Measurements from ENCODE around the gene UBE2Z. TPM values are rescaled to one million over a fixed set of nuclear protein-coding genes. Genes with fewer than 3 reads are reported as not detected.

The UBE2Z gene
- total and polyA plus RNA-seq, 2 of the 13 experiments (the other 11 are each of a cell fraction or from before 2014, with no cell fraction given) = 63.2 to 122 TPM

GRCh38 chr17:48930435-48930873, 22.2 kb downstream of the UBE2Z start (continued):
- no peak for TF ChIP-seq ZBTB37 (CRISPR knock-in tag; IDR thresholded peaks at IDR 0.05)
- TF ChIP-seq ZSCAN25 (CRISPR knock-in tag; IDR thresholded peaks at IDR 0.05) = no peak
- 0 out of 2 replicates have a peak, but pooled peaks have one; percentile 4 for TF ChIP-seq SMC3 (IDR thresholded peaks at IDR 0.05; ENCODE audit: low read length)
- TF ChIP-seq PAXIP1 (CRISPR knock-in tag; conservative IDR thresholded peaks at IDR 0.05) = peak; percentile 64; the same call in 1 of the 2 replicates
- TF ChIP-seq DZIP1 (CRISPR knock-in tag; IDR thresholded peaks at IDR 0.05) = no peak
- TF ChIP-seq REST (IDR thresholded peaks at IDR 0.05; ENCODE audit: borderline replicate concordance in 1 of 2, low read depth in 1 of 2, low read length in 2 of 2) = no peak
- TF ChIP-seq PHF21A (CRISPR knock-in tag; IDR thresholded peaks at IDR 0.05) = no peak
- no peak; the same call in 1 of the 2 replicates for TF ChIP-seq NR2F6 (IDR thresholded peaks at IDR 0.05)
- peak; percentile 49; the same call in 1 of the 2 replicates for TF ChIP-seq NR2F6 (CRISPR knock-in tag; IDR thresholded peaks at IDR 0.05)
- TF ChIP-seq NONO (IDR thresholded peaks at IDR 0.05) = no peak
- peak; percentile 38 for TF ChIP-seq NONO (CRISPR knock-in tag; conservative IDR thresholded peaks at IDR 0.05)
- TF ChIP-seq ZNF704 (CRISPR knock-in tag; IDR thresholded peaks at IDR 0.05; ENCODE audit: borderline replicate concordance) = no peak
- TF ChIP-seq POGK (CRISPR knock-in tag; conservative IDR thresholded peaks at IDR 0.05) = no peak
- no peak for TF ChIP-seq TCF7 (IDR thresholded peaks at IDR 0.05; ENCODE audit: low read depth)
- TF ChIP-seq ATF7 (IDR thresholded peaks at IDR 0.05) = no peak
- TF ChIP-seq ATF7 (CRISPR knock-in tag; IDR thresholded peaks at IDR 0.05) = no peak

Data from HepG2 (cell line).